ENCODE measurements around the gene THADA. TPM values are rescaled to one million over a fixed set of nuclear protein-coding genes. Genes with fewer than 3 reads are reported as not detected.

THADA gene
- total RNA-seq, 1 experiment from 2014 or later = 27.5 TPM

DNA sequence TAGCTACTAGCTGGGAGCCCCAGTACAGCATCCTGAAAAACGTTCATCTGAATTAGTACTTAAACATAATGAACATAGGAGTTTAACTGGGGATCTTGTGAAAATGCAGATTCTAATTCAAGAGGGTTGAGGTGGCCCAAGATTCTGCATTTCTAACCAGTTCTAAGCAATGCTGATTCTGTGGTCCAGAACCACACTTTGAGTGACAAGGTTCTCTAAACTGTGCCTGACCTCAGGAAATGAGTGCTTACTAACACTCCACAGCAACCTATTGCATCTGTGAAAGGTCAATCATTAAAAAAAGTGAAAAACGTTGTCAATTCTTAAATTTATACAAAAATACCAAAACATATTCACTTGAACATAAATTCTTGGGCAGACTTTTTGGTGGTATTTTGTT, 212.3 kb downstream of the THADA start:
- ChIA-PET POLR2A (no interaction called here), CTCF (no interaction called here)
- DNase-seq (ENCODE audit: low spot score) = no peak
- Mint-ChIP-seq H3K36me3 (no peaks in the 10 kb centered on the region), H3K4me3 (no peak overlapping the region), H3K27ac (no peak overlapping the region), H3K27me3 (ENCODE audit: low read depth) (no peaks in the 10 kb centered on the region), H3K4me1 (no peaks in the 10 kb centered on the region), H3K9me3 (no peaks in the 10 kb centered on the region)
- TF ChIP-seq MLX (CRISPR knock-in tag; IDR thresholded peaks at IDR 0.05) (no peak), NFYB (CRISPR knock-in tag; conservative IDR thresholded peaks at IDR 0.05; ENCODE audit: low read depth) (no peak), NR1H2 (CRISPR knock-in tag; IDR thresholded peaks at IDR 0.05) (no peak), RELA (CRISPR knock-in tag; IDR thresholded peaks at IDR 0.05; ENCODE audit: borderline replicate concordance) (no peak), NFATC4 (CRISPR knock-in tag; IDR thresholded peaks at IDR 0.05) (no peak), ZNF263 (CRISPR knock-in tag; IDR thresholded peaks at IDR 0.05; ENCODE audit: low read depth) (no peak)
- TF ChIP-seq, protein P1, sequence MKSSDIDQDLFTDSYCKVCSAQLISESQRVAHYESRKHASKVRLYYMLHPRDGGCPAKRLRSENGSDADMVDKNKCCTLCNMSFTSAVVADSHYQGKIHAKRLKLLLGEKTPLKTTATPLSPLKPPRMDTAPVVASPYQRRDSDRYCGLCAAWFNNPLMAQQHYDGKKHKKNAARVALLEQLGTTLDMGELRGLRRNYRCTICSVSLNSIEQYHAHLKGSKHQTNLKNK (CRISPR knock-in tag; IDR thresholded peaks at IDR 0.05) = no peak
- TF ChIP-seq, protein P2, sequence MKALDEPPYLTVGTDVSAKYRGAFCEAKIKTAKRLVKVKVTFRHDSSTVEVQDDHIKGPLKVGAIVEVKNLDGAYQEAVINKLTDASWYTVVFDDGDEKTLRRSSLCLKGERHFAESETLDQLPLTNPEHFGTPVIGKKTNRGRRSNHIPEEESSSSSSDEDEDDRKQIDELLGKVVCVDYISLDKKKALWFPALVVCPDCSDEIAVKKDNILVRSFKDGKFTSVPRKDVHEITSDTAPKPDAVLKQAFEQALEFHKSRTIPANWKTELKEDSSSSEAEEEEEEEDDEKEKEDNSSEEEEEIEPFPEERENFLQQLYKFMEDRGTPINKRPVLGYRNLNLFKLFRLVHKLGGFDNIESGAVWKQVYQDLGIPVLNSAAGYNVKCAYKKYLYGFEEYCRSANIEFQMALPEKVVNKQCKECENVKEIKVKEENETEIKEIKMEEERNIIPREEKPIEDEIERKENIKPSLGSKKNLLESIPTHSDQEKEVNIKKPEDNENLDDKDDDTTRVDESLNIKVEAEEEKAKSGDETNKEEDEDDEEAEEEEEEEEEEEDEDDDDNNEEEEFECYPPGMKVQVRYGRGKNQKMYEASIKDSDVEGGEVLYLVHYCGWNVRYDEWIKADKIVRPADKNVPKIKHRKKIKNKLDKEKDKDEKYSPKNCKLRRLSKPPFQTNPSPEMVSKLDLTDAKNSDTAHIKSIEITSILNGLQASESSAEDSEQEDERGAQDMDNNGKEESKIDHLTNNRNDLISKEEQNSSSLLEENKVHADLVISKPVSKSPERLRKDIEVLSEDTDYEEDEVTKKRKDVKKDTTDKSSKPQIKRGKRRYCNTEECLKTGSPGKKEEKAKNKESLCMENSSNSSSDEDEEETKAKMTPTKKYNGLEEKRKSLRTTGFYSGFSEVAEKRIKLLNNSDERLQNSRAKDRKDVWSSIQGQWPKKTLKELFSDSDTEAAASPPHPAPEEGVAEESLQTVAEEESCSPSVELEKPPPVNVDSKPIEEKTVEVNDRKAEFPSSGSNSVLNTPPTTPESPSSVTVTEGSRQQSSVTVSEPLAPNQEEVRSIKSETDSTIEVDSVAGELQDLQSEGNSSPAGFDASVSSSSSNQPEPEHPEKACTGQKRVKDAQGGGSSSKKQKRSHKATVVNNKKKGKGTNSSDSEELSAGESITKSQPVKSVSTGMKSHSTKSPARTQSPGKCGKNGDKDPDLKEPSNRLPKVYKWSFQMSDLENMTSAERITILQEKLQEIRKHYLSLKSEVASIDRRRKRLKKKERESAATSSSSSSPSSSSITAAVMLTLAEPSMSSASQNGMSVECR (CRISPR knock-in tag; IDR thresholded peaks at IDR 0.05; ENCODE audit: borderline replicate concordance) = no peak
- TF ChIP-seq, protein P3, sequence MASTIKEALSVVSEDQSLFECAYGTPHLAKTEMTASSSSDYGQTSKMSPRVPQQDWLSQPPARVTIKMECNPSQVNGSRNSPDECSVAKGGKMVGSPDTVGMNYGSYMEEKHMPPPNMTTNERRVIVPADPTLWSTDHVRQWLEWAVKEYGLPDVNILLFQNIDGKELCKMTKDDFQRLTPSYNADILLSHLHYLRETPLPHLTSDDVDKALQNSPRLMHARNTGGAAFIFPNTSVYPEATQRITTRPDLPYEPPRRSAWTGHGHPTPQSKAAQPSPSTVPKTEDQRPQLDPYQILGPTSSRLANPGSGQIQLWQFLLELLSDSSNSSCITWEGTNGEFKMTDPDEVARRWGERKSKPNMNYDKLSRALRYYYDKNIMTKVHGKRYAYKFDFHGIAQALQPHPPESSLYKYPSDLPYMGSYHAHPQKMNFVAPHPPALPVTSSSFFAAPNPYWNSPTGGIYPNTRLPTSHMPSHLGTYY (CRISPR knock-in tag; IDR thresholded peaks at IDR 0.05) = no peak
- ATAC-seq = no peak

DNA sequence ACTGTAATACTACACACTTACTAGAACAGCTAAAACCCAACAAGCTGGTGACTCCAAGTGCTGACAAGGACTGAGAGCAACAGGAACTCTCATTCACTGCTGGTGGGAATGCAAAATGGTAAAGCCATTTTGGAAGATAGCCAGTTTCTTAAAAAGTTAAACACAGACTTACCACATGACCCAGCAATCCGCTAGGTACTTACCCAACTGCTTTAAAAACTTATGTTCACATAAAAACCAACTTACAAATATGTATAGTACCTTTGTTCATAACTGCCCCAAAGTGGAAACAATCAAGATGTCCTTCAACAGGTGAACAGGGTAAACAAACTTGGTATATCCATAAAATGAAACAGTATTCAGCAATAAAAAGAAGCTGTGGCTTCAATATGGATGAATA, 216.3 kb downstream of the THADA start:
- no peak overlapping the region for H3K4me3 Mint-ChIP-seq
- ATAC-seq = no peak
- ChIA-PET POLR2A (no interaction called here), CTCF (no interaction called here)
- no peaks in the 10 kb centered on the region for H3K4me1 Mint-ChIP-seq
- no peaks in the 10 kb centered on the region for H3K27me3 Mint-ChIP-seq (ENCODE audit: low read depth)
- no peaks in the 10 kb centered on the region for H3K9me3 Mint-ChIP-seq
- DNase-seq (ENCODE audit: low spot score) = no peak
- H3K27ac Mint-ChIP-seq = no peak overlapping the region
- H3K36me3 Mint-ChIP-seq = no peaks in the 10 kb centered on the region
- TF ChIP-seq TCF7 (CRISPR knock-in tag; IDR thresholded peaks at IDR 0.05; ENCODE audit: low read depth) = no peak
- TF ChIP-seq ZNF532 (CRISPR knock-in tag; IDR thresholded peaks at IDR 0.05; ENCODE audit: borderline replicate concordance) = no peak
- no peak for TF ChIP-seq GRHL2 (CRISPR knock-in tag; IDR thresholded peaks at IDR 0.05; ENCODE audit: insufficient replicate concordance, severe bottlenecking)
- TF ChIP-seq ATF3 (CRISPR knock-in tag; conservative IDR thresholded peaks at IDR 0.05) = no peak
- no peak for TF ChIP-seq NR1H2 (CRISPR knock-in tag; IDR thresholded peaks at IDR 0.05)
- TF ChIP-seq IRF2 (CRISPR knock-in tag; IDR thresholded peaks at IDR 0.05; ENCODE audit: borderline replicate concordance, low read depth) = no peak
- no peak for TF ChIP-seq CTCF (IDR thresholded peaks at IDR 0.05)
- TF ChIP-seq, protein P4, sequence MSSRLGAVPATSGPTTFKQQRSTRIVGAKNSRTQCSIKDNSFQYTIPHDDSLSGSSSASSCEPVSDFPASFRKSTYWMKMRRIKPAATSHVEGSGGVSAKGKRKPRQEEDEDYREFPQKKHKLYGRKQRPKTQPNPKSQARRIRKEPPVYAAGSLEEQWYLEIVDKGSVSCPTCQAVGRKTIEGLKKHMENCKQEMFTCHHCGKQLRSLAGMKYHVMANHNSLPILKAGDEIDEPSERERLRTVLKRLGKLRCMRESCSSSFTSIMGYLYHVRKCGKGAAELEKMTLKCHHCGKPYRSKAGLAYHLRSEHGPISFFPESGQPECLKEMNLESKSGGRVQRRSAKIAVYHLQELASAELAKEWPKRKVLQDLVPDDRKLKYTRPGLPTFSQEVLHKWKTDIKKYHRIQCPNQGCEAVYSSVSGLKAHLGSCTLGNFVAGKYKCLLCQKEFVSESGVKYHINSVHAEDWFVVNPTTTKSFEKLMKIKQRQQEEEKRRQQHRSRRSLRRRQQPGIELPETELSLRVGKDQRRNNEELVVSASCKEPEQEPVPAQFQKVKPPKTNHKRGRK (CRISPR knock-in tag; IDR thresholded peaks at IDR 0.05; ENCODE audit: borderline replicate concordance) = no peak
- TF ChIP-seq FOXP1 (CRISPR knock-in tag; IDR thresholded peaks at IDR 0.05; ENCODE audit: borderline replicate concordance) = no peak
- TF ChIP-seq CREB1 (CRISPR knock-in tag; IDR thresholded peaks at IDR 0.05) = no peak
- no peak for TF ChIP-seq KAT7 (CRISPR knock-in tag; IDR thresholded peaks at IDR 0.05; ENCODE audit: borderline replicate concordance)
- no peak for TF ChIP-seq ATF1 (CRISPR knock-in tag; IDR thresholded peaks at IDR 0.05)
